ENCODE results near the gene ENDOG. TPM values are rescaled to one million over a fixed set of nuclear protein-coding genes. Genes with fewer than 3 reads are reported as not detected.

The ENDOG gene
- total and polyA plus RNA-seq, 2 experiments from 2014 or later = 15.1 to 23.5 TPM

- Mint-ChIP-seq H3K4me3 (no peak overlapping the region; the same call in 2 of the 3 replicates), H3K9me3 (no peaks in the 10 kb centered on the region), H3K27ac (0 out of 2 replicates have a peak overlapping the region, but pooled peaks have one; percentile 44), H3K4me1 (peaks cover 12% of the 10 kb centered on the region; the same call in 2 of the 3 replicates), H3K27me3 (ENCODE audit: insufficient read depth, low read depth, poor library complexity) (peaks cover 31% of the 10 kb centered on the region), H3K36me3 (ENCODE audit: low read depth) (peaks cover 39% of the 10 kb centered on the region)
- Histone ChIP-seq H3K27ac (ENCODE audit: low read depth) (no peak overlapping the region), H2AFZ (no peak overlapping the region), H3K4me3 (no peak overlapping the region), H3K4me2 (no peak overlapping the region), H3K79me2 (replicated peaks; ENCODE audit: insufficient read depth) (no peaks in the 10 kb centered on the region), H3F3A (replicated peaks; ENCODE audit: low read depth) (peaks cover 6% of the 10 kb centered on the region), H3K36me3 (ENCODE audit: insufficient read depth) (peaks cover 13% of the 10 kb centered on the region; the same call in 1 of the 2 replicates), H3K27me3 (ENCODE audit: insufficient read depth) (no peaks in the 10 kb centered on the region; the same call in 1 of the 2 replicates), H4K20me1 (replicated peaks; ENCODE audit: insufficient read depth) (peaks cover 15% of the 10 kb centered on the region), H3K4me1 (ENCODE audit: insufficient read depth) (no peaks in the 10 kb centered on the region; the same call in 1 of the 2 replicates), H3K9me2 (ENCODE audit: insufficient read depth) (no peaks in the 10 kb centered on the region)
- ATAC-seq (no peak), DNase-seq (ENCODE audit: low spot score) (no peak)
- TF ChIP-seq REST (IDR thresholded peaks at IDR 0.05; ENCODE audit: unreplicated experiment) (no peak), ETS1 (IDR thresholded peaks at IDR 0.05) (no peak), EZH2 (IDR thresholded peaks at IDR 0.05; ENCODE audit: low read depth, unreplicated experiment) (no peak), CREB1 (CRISPR knock-in tag; IDR thresholded peaks at IDR 0.05; ENCODE audit: low read depth) (no peak), CTCF (conservative IDR thresholded peaks at IDR 0.05; ENCODE audit: low read depth in 2 of 2) (no peak), ZNF114 (CRISPR knock-in tag; IDR thresholded peaks at IDR 0.05) (no peak), NANOG (IDR thresholded peaks at IDR 0.05; ENCODE audit: borderline replicate concordance) (no peak), JUNB (IDR thresholded peaks at IDR 0.05; ENCODE audit: unreplicated experiment) (no peak), ZNF331 (CRISPR knock-in tag; IDR thresholded peaks at IDR 0.05; ENCODE audit: low read depth) (no peak), STAT1 (IDR thresholded peaks at IDR 0.05; ENCODE audit: unreplicated experiment) (no peak), POLR2AphosphoS5 (IDR thresholded peaks at IDR 0.05; ENCODE audit: low read depth) (no peak), EZH2phosphoT487 (IDR thresholded peaks at IDR 0.05; ENCODE audit: unreplicated experiment) (no peak)
Measured at GRCh38 chr9:128820665-128821583, 2.6 kb downstream of the ENDOG start.

Measured in GM23338 (cell line).